GM18873 (cell line): ENCODE data around the gene DSC2.
"Not testable (repeated sequence)": the region's sequence is repeated elsewhere in the genome, so short reads cannot be mapped to it uniquely, and the experiment has no call there.

Experiments used
- ATAC-seq: cut with Tn5 transposase; IDR thresholded peaks from one replicate; pipeline ENCODE4 v1.9.1; 2021; ENCODE audit warnings: mild to moderate bottlenecking, moderate library complexity, moderate number of reproducible peaks; ENCODE audit not compliant: unreplicated experiment, low FRiP score

The DSC2 gene

GRCh38 chr18:31046916-31047315 lies 55.3 kb downstream of the DSC2 start:
- no peak for ATAC-seq

GRCh38 chr18:31045599-31045998 lies 56.6 kb downstream of the DSC2 start:
- ATAC-seq: no peak

GRCh38 chr18:31044926-31045325 lies 57.3 kb downstream of the DSC2 start:
- ATAC-seq: no peak

GRCh38 chr18:31043709-31044108 lies 58.5 kb downstream of the DSC2 start:
- no peak for ATAC-seq

GRCh38 chr18:31042406-31043181 lies 59.6 kb downstream of the DSC2 start, which contains the start of gene DSC3:
Gene DSC3 (minus strand): TSS chr18:31042742. CDS start chr18:31042660, 82 bp downstream.
- no peak for ATAC-seq

- no peak for ATAC-seq
These were observed 60.2 kb downstream of the DSC2 start for GRCh38 chr18:31042084-31042405.

GRCh38 chr18:31041271-31042083 lies 60.7 kb downstream of the DSC2 start:
- ATAC-seq: no peak

- ATAC-seq: no peak
These were observed 61.4 kb downstream of the DSC2 start for GRCh38 chr18:31040686-31041270.

- ATAC-seq: no peak
These were observed 62.8 kb downstream of the DSC2 start for GRCh38 chr18:31039426-31039825.

- not testable (repeated sequence) for ATAC-seq
These were observed 64.5 kb downstream of the DSC2 start for GRCh38 chr18:31037686-31038085.

GRCh38 chr18:31034541-31034940 lies 67.7 kb downstream of the DSC2 start:
- ATAC-seq: no peak

GRCh38 chr18:31030574-31031278 lies 71.5 kb downstream of the DSC2 start:
- ATAC-seq: no peak

GRCh38 chr18:31015715-31016434 lies 86.3 kb downstream of the DSC2 start:
- no peak for ATAC-seq

- not testable (repeated sequence) for ATAC-seq
These were observed 90.8 kb downstream of the DSC2 start for GRCh38 chr18:31011455-31011854.

GRCh38 chr18:31010601-31011000 lies 91.6 kb downstream of the DSC2 start:
- ATAC-seq: no peak
